ENCODE measurements around the gene MAP3K20. TPM values are rescaled to one million over a fixed set of nuclear protein-coding genes. Genes with fewer than 3 reads are reported as not detected.

MAP3K20 gene
- total and polyA plus RNA-seq, 2 of the 4 experiments (the other 2 are of a cell fraction), result 27.5 to 84.4 TPM

GRCh38 chr2:173231465-173231864 lies 155.8 kb downstream of the MAP3K20 start:
- DNase-seq (no peak), ATAC-seq (ENCODE audit: low read depth) (no peak)
- H2BK120ac ChIP-seq (ENCODE audit: low read depth, low read length), result no peak overlapping the region
- in situ Hi-C loops (cut with MboI; ENCODE audit: low sequenced_read_pairs), result no loop called here
- no peak overlapping the region for H3K4me2 ChIP-seq (ENCODE audit: low read depth, low read length)
- TF ChIP-seq CEBPB (IDR thresholded peaks at IDR 0.05; ENCODE audit: low read depth, low read length) (no peak), RCOR1 (IDR thresholded peaks at IDR 0.05; ENCODE audit: insufficient replicate concordance, low read length) (no peak), FOS (IDR thresholded peaks at IDR 0.05; ENCODE audit: low read depth, low read length) (no peak), NFE2L2 (IDR thresholded peaks at IDR 0.05; ENCODE audit: low read depth, low read length) (no peak), SMC3 (IDR thresholded peaks at IDR 0.05; ENCODE audit: low read depth, low read length) (no peak), POLR2A (IDR thresholded peaks at IDR 0.05; ENCODE audit: low read depth, low read length) (no peak), RAD21 (IDR thresholded peaks at IDR 0.05; ENCODE audit: low read length) (no peak), CTCF (conservative IDR thresholded peaks at IDR 0.05; ENCODE audit: low read depth, low read length) (no peak), RFX5 (IDR thresholded peaks at IDR 0.05; ENCODE audit: low read depth, low read length) (no peak), CHD1 (IDR thresholded peaks at IDR 0.05; ENCODE audit: low read depth, low read length) (no peak), MAZ (IDR thresholded peaks at IDR 0.05; ENCODE audit: borderline replicate concordance, low read depth, low read length) (no peak)
- peaks cover 14% of the 10 kb centered on the region for H3K36me3 ChIP-seq (ENCODE audit: control insufficient read depth, insufficient read depth, low read length)
- H4K20me1 ChIP-seq (ENCODE audit: insufficient read depth, low read length), result no peaks in the 10 kb centered on the region
- peaks cover 5% of the 10 kb centered on the region; the same call in 1 of the 2 replicates for H3K9me1 ChIP-seq (ENCODE audit: insufficient read depth, low read length)
- no peak overlapping the region for H3K27ac ChIP-seq (ENCODE audit: insufficient read depth, low read length)
- dilution Hi-C loops (cut with HindIII; ENCODE audit: low sequenced_read_pairs, unreplicated experiment), result no loop called here
- H4K91ac ChIP-seq (ENCODE audit: insufficient read depth, low read depth, low read length), result no peak overlapping the region
- ChIA-PET POLR2A (ENCODE audit: unreplicated experiment) (no interaction called here), CTCF (no interaction called here)
- no TSS peak for BruUV-seq (replicated peaks)
- H2AK9ac ChIP-seq (replicated peaks; ENCODE audit: low read depth, low read length, poor library complexity), result no peak overlapping the region
- no peak overlapping the region for H2AFZ ChIP-seq (replicated peaks; ENCODE audit: low read length, poor library complexity)
- no peaks in the 10 kb centered on the region for H3K79me1 ChIP-seq (ENCODE audit: low read depth in 1 of 2, low read length in 2 of 2)
- H2BK20ac ChIP-seq (ENCODE audit: low read depth, low read length), result no peak overlapping the region
- no peak overlapping the region for H3K56ac ChIP-seq (ENCODE audit: extremely low read depth, insufficient read depth, low read length)
- H3K4ac ChIP-seq (ENCODE audit: low read depth, low read length), result no peak overlapping the region
- intact Hi-C loops (cut with micrococcal nuclease), result no loop called here
- H3K18ac ChIP-seq (ENCODE audit: low read depth, low read length), result no peak overlapping the region
- no peak overlapping the region for H3K23ac ChIP-seq (ENCODE audit: low read depth, low read length)
- H3K9me3 ChIP-seq (ENCODE audit: control insufficient read depth, insufficient read depth, low read length), result no peaks in the 10 kb centered on the region
- H3K4me3 ChIP-seq (ENCODE audit: insufficient read depth, low read depth, low read length), result no peak overlapping the region
- no peak overlapping the region for H2AK5ac ChIP-seq (ENCODE audit: low read depth, low read length)
- H2BK5ac ChIP-seq (ENCODE audit: low read depth, low read length, poor library complexity, severe bottlenecking), result no peak overlapping the region
- WGBS, 2 experiments (ENCODE audit: extremely low coverage in 2 of 2, insufficient read length in 1 of 2), result no CpG with 5 or more reads among the region's 1 CpG
- H3K14ac ChIP-seq (replicated peaks; ENCODE audit: low read depth, low read length), result no peak overlapping the region
- H2BK15ac ChIP-seq (ENCODE audit: low read depth, low read length), result no peak overlapping the region
- no peak overlapping the region for H3K9ac ChIP-seq (ENCODE audit: low read depth, low read length)
- H4K8ac ChIP-seq (ENCODE audit: low read depth in 2 of 2, low read length in 2 of 2), result no peak overlapping the region
- no peak overlapping the region for H4K5ac ChIP-seq (ENCODE audit: low read depth, low read length)
- no peaks in the 10 kb centered on the region for H3K27me3 ChIP-seq (ENCODE audit: control insufficient read depth, insufficient read depth, low read length)
- H3K4me1 ChIP-seq (ENCODE audit: control insufficient read depth, insufficient read depth, low read length), result peaks cover 2% of the 10 kb centered on the region; the same call in 1 of the 2 replicates
